H1 (cell line): Measurements from ENCODE around the gene AVPI1. TPM values are rescaled to one million over a fixed set of nuclear protein-coding genes. Genes with fewer than 3 reads are reported as not detected.

ENCODE experiments used
- BACH1 ChIP-seq: IDR thresholded peaks from 2 replicates; pipeline ENCODE4 v1.6.1; 2012; ENCODE audit warnings: low read length, improper control_type of control experiment
- BRCA1 ChIP-seq: IDR thresholded peaks from 2 replicates; pipeline ENCODE4 v1.6.1; 2012; ENCODE audit warnings: low read depth, low read length, improper control_type of control experiment
- CBX8 ChIP-seq: fragments of 300-800, 300-1000 bp; sonication (generic); IDR thresholded peaks from 2 replicates; pipeline ENCODE4 v1.7.1; 2016; ENCODE audit warnings: low read depth, low read length, borderline replicate concordance
- FOSL1 ChIP-seq: IDR thresholded peaks from 2 replicates; pipeline ENCODE4 v1.6.1; 2011; ENCODE audit warnings: mild to moderate bottlenecking, low read depth, low read length, moderate library complexity; ENCODE audit not compliant: insufficient read depth
- JUN ChIP-seq: IDR thresholded peaks from 2 replicates; pipeline ENCODE4 v1.6.1; 2011; ENCODE audit warnings: low read depth, mild to moderate bottlenecking, improper control_type of control experiment, low read length
- KDM4A ChIP-seq: IDR thresholded peaks from one replicate; pipeline ENCODE4 v1.7.1; 2012; ENCODE audit warnings: low read depth, mild to moderate bottlenecking, moderate library complexity, low read length, inconsistent platforms; ENCODE audit not compliant: severe bottlenecking
- NANOG ChIP-seq: IDR thresholded peaks from 2 replicates; pipeline ENCODE4 v1.6.1; 2011; ENCODE audit warnings: low read length, low read depth, mild to moderate bottlenecking, inconsistent platforms; ENCODE audit not compliant: insufficient read depth, poor library complexity, severe bottlenecking
- NRF1 ChIP-seq: IDR thresholded peaks from 2 replicates; pipeline ENCODE4 v1.6.1; 2011; ENCODE audit warnings: mild to moderate bottlenecking, low read depth, low read length, improper control_type of control experiment
- PHF8 ChIP-seq: fragments of 200-600 bp; sonication (generic); conservative IDR thresholded peaks from 2 replicates; pipeline ENCODE4 v1.7.1; 2012; ENCODE audit warnings: low read depth, mild to moderate bottlenecking, inconsistent platforms, low read length, moderate library complexity
- SRF ChIP-seq: IDR thresholded peaks from 2 replicates; pipeline ENCODE4 v1.6.1; 2011; ENCODE audit warnings: mild to moderate bottlenecking, low read depth, low read length, moderate library complexity
- SUZ12 ChIP-seq: fragments of 200-600 bp; sonication (generic); IDR thresholded peaks from 2 replicates; pipeline ENCODE4 v1.6.1; 2012; ENCODE audit warnings: mild to moderate bottlenecking, inconsistent platforms, low read length, moderate library complexity, mixed read lengths
- TAF1 ChIP-seq: IDR thresholded peaks from 2 replicates; pipeline ENCODE4 v1.6.1; 2011; ENCODE audit warnings: mild to moderate bottlenecking, low read depth, low read length
- TAF7 ChIP-seq: optimal IDR thresholded peaks from 2 replicates; pipeline ENCODE3; 2011; ENCODE audit warnings: low read depth, mild to moderate bottlenecking, inconsistent platforms, low read length, moderate library complexity, borderline replicate concordance
- TBP ChIP-seq: IDR thresholded peaks from 2 replicates; pipeline ENCODE4 v1.6.1; 2011; ENCODE audit warnings: low read depth, low read length, improper control_type of control experiment
- TCF12 ChIP-seq: IDR thresholded peaks from 2 replicates; pipeline ENCODE4 v1.6.1; 2011; ENCODE audit warnings: low read depth, mild to moderate bottlenecking, low read length
- USF2 ChIP-seq: IDR thresholded peaks from 2 replicates; pipeline ENCODE4 v1.6.1; 2011; ENCODE audit warnings: low read length, improper control_type of control experiment
- polyA plus RNA-seq, 7 experiments: library from polyadenylated mRNA; depleted of rRNA in 3 of 7; stranded (reverse) in 5 of 7; unstranded in 2 of 7; fragments of >200 nt in 5 of 7; fragments of 200-250 nt in 2 of 7; gene quantifications; 1 replicate in 5 of 7; 2 replicates in 1 of 7; 4 replicates in 1 of 7; pipeline versions ENCODE4 v1.2.1 to v1.2.3, GENCODE V29; 2011 to 2013; ENCODE audit warnings: missing spikeins in 2 of 7, mixed read lengths in 2 of 7
- total RNA-seq: library from RNA; stranded (reverse); fragmentation: NEBNext Ultra II Directional; extraction: Animal tissue kit (Norgen Biotek cat#: 25700); gene quantifications from 2 replicates; pipeline ENCODE4 v1.2.1, GENCODE V29; 2021
- TF ChIP-seq, protein P1 (sequence below), 3 experiments: IDR thresholded peaks; 1 replicate in 2 of 3; 2 replicates in 1 of 3; pipeline versions ENCODE4 v1.5.1 to v1.6.1; 2011; ENCODE audit warnings: low read length in 3 of 3, mild to moderate bottlenecking in 3 of 3, inconsistent platforms in 2 of 3, low read depth in 1 of 3, moderate library complexity in 1 of 3; ENCODE audit not compliant: insufficient read depth in 1 of 3; ENCODE audit errors: control extremely low read depth in 1 of 3

AVPI1 gene
- total and polyA plus RNA-seq, 2 of the 8 experiments (the other 6 are each of a cell fraction or from before 2014, with no cell fraction given), result 9.0 to 13.5 TPM

DNA sequence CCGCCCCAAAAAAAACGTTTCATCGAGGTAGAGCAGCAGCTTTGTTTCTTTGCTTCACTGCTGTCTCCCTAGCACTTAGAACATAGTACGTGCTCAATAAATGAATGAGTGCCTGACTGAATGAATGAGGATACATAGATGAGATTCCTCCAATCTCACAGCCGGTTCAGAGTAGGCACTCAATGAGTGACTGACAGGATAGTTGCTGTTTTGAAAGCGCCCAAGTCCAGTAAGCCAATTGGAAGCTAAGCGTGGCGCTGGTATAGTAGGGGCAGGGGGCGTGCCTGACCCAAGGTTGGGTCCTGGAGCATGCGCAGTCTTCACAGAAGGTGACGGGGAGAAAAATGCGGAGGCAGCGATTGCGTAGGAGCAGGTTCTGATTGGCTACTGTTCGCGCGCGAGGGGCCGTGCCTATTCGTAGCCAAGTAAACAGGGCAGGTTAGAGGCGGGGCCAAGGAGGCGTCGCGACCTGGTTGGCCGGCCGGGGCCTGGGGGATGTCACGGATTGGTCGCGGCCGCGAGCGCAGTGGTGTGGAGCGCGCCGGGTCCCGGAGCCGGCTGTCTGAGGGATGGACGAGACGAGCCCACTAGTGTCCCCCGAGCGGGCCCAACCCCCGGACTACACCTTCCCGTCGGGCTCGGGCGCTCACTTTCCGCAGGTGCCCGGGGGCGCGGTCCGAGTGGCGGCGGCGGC is 46.7 kb downstream of the AVPI1 start, which contains the start of gene PI4K2A (continued):
- TF ChIP-seq FOSL1 (no peak), TCF12 (no peak), KDM4A (no peak), JUN (no peak), CBX8 (no peak), SRF (no peak), NANOG (no peak), TAF7 (peak; percentile 29), USF2 (no peak), SUZ12 (no peak), PHF8 (peak; percentile 74; the same call in 1 of the 2 replicates), BACH1 (peak; percentile 64), BRCA1 (no peak), NRF1 (peak; percentile 90), TAF1 (peak; percentile 78), TBP (peak; percentile 43; the same call in 1 of the 2 replicates)
- TF ChIP-seq, protein P1, sequence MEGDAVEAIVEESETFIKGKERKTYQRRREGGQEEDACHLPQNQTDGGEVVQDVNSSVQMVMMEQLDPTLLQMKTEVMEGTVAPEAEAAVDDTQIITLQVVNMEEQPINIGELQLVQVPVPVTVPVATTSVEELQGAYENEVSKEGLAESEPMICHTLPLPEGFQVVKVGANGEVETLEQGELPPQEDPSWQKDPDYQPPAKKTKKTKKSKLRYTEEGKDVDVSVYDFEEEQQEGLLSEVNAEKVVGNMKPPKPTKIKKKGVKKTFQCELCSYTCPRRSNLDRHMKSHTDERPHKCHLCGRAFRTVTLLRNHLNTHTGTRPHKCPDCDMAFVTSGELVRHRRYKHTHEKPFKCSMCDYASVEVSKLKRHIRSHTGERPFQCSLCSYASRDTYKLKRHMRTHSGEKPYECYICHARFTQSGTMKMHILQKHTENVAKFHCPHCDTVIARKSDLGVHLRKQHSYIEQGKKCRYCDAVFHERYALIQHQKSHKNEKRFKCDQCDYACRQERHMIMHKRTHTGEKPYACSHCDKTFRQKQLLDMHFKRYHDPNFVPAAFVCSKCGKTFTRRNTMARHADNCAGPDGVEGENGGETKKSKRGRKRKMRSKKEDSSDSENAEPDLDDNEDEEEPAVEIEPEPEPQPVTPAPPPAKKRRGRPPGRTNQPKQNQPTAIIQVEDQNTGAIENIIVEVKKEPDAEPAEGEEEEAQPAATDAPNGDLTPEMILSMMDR (IDR thresholded peaks at IDR 0.05; ENCODE audit: control extremely low read depth in 1 of 3, insufficient read depth in 1 of 3, low read depth in 1 of 3, low read length in 3 of 3), result no peak
